Effector CD4-positive, alpha-beta T cell (primary cell): ENCODE data around the gene CES5A.
"Not testable (repeated sequence)": the region's sequence is repeated elsewhere in the genome, so short reads cannot be mapped to it uniquely, and the experiment has no call there.

Experiments
- DNase-seq: peaks from one replicate; pipeline ENCODE4 v3.0.0-alpha.2; 2020

The CES5A gene

GRCh38 chr16:55828680-55829079 lies 46.5 kb downstream of the CES5A start:
- DNase-seq = no peak

- no peak for DNase-seq
Observed at GRCh38 chr16:55825115-55825728, 50.0 kb downstream of the CES5A start.

GRCh38 chr16:55824473-55825000 lies 50.6 kb downstream of the CES5A start:
- DNase-seq = no peak

GRCh38 chr16:55822280-55822810 lies 52.8 kb downstream of the CES5A start:
- DNase-seq = no peak

- DNase-seq = no peak
Observed at GRCh38 chr16:55821210-55821609, 54.0 kb downstream of the CES5A start.

- no peak for DNase-seq
Observed at GRCh38 chr16:55820615-55821014, 54.6 kb downstream of the CES5A start.

GRCh38 chr16:55817236-55817912 lies 57.8 kb downstream of the CES5A start:
- no peak for DNase-seq

- not testable (repeated sequence) for DNase-seq
Observed at GRCh38 chr16:55816222-55816621, 59.0 kb downstream of the CES5A start.

- DNase-seq = no peak
Observed at GRCh38 chr16:55815320-55815719, 59.9 kb downstream of the CES5A start.

- DNase-seq = not testable (repeated sequence)
Observed at GRCh38 chr16:55814174-55814573, 61.0 kb downstream of the CES5A start.

GRCh38 chr16:55813730-55814129 lies 61.4 kb downstream of the CES5A start:
- not testable (repeated sequence) for DNase-seq

- no peak for DNase-seq
Observed at GRCh38 chr16:55812951-55813350, 62.2 kb downstream of the CES5A start.

GRCh38 chr16:55811811-55812210 lies 63.4 kb downstream of the CES5A start:
- no peak for DNase-seq

GRCh38 chr16:55810451-55810961 lies 64.7 kb downstream of the CES5A start:
- no peak for DNase-seq

- no peak for DNase-seq
Observed at GRCh38 chr16:55809851-55810250, 65.3 kb downstream of the CES5A start.

GRCh38 chr16:55809386-55809785 lies 65.8 kb downstream of the CES5A start:
- DNase-seq = no peak

GRCh38 chr16:55808286-55808685 lies 66.9 kb downstream of the CES5A start:
- not testable (repeated sequence) for DNase-seq

GRCh38 chr16:55805104-55805503 lies 70.1 kb downstream of the CES5A start:
- DNase-seq = not testable (repeated sequence)

GRCh38 chr16:55803681-55804080 lies 71.5 kb downstream of the CES5A start:
- not testable (repeated sequence) for DNase-seq
